Nasal cavity respiratory epithelium epithelial cell of viscerocranial mucosa (primary cell): ENCODE measurements around the gene CHCHD6. TPM values are rescaled to one million over a fixed set of nuclear protein-coding genes. Genes with fewer than 3 reads are reported as not detected.

Experiments used
- total RNA-seq: library from RNA; depleted of rRNA; stranded (reverse); fragments of >200 nt; gene quantifications from 2 replicates; pipeline ENCODE4 v1.2.3, GENCODE V29; 2014

The CHCHD6 gene, protein sequence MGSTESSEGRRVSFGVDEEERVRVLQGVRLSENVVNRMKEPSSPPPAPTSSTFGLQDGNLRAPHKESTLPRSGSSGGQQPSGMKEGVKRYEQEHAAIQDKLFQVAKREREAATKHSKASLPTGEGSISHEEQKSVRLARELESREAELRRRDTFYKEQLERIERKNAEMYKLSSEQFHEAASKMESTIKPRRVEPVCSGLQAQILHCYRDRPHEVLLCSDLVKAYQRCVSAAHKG
- 15.9 and 20.5 TPM in 2 replicates for total RNA-seq

DNA sequence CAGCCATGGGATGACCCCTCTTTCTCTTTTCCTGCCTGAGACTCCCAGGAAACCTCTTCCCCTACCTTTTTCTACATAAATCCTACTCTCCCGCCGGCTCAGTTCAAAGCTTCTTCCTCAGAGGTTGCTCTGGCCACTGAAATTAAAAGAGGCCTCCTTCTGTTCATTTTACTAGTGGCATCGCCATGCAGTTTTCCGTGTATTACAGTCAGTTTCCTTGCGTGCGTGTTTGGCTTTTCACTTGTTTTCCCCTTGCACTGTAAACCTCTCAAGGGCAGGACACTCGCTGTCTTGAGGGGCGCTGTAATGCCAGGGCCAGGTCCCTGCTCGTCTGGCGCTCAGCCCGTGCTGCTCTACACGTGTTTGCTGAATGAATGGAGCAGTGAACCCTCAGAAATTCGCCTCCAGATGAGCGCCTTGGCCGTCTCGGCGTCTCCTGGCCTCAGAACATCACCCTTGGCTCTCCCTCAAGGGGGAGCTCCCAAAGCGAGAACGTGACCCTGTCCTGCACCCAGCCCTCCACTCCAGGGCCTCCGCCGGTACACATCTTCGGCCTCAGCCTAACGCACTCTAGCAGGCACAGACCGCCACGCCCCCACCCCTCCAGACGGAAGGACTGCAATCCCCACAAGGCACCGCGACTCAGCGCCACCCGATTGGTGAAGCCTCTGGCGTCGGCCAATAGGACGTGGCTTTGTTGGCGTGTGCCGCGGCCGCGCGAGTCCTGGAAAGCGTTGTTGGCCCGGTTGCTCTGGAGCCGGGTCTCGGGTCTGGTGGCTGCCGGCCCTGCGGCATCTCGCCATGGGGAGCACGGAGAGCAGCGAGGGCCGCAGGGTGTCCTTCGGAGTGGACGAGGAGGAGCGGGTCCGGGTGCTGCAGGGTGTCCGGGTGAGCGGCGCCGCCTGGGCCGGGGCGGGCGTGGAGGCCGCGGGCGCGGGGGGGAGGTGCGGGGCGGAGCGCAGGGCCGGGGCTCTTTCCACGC is at the start of gene CHCHD6:
TSS of gene CHCHD6 (plus strand) at position 729 of the 982 bp plus-strand sequence. CDS start at position 802, 73 bp downstream.

DNA sequence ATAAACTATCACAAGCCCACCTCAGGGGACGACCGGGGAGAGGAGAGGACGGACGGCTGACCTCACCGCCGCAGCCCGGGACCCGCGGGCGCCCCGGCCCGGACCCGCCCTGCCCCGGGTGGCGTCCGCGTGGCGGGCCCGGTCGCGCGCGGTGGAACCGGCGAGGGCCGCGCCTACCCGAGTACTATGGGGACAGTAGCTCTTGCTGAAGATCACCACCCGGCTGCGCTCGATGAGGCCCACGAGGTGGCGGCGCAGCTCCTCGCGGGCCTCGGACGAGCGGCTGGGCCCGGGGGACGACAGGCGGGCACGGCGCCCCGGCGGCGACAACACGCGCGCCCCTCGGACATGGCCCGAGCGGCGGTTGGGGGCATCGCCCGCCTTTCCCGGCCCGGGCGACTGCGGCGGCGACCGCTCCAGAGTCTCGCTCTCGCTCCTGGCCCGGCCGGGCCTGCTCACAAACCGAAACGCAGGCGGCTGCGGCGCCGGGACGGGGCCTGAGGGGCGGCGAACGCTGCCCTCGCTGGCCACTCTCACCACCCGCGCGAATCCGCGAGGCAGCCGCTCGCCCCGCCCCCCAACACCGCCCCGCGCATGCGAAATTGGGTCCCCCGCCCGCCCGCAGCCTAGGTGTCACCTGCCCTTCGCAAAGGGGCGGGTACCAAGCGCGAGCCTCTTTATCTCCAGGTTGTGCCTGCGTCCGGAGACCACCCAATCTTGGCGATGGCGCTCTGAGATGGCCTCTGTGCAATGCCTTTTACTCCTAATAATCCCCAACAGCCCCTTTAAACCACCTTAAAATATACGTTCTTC is 49.3 kb upstream of the CHCHD6 start, which contains the start of gene TXNRD3:
TSS of gene TXNRD3 (minus strand) at position 554 of the 813 bp plus-strand sequence.

DNA sequence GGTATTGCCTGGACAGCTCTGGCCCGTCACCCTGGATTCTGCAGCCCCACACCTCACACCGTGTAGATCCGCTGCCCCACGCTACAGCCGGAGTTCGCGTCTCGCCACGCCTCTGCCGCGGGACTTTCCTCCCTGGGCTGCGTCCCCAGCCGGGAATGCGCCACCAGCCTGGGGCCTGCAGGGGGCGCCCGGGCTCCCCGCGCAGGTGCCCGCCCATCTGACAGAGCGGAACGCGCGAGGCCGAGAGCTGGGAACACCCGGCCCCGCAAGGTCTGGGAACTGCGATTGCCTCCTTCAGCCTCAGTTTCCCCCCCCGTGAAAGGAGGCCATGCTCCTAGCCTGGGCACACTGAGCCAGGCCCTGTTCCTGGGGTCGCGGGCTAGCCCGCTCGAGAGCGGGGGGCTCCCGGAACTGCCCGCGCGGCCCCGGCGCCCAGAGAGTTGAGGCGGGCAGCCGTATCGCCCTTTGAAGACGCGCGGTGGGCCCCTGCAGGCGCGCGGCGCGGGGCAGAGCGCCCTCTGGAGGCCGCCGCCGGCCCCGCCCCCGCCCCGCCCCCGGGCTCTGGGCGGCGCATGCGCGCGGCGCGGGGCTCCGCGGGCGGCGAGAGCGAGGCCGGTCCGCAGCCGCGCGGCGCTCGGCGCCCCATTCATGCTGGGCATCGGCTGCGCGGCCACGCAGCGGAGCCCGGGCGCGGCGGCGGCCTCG is 278.6 kb downstream of the CHCHD6 start, which contains the start of gene PLXNA1:
TSS of gene PLXNA1 (plus strand) at position 645 of the 705 bp plus-strand sequence. CDS start 5,479 bp downstream, outside the sequence.

Other genes starting within 250 kb of the CHCHD6 start
- gene ZXDC, start 228.3 kb upstream of the CHCHD6 start, total RNA-seq, result 25.3 and 36.1 TPM in 2 replicates
- not detected in 2 replicates for gene UROC1, start 186.5 kb upstream of the CHCHD6 start, total RNA-seq
- not detected in 2 replicates for gene CHST13, start 180.1 kb upstream of the CHCHD6 start, total RNA-seq
- not detected in 2 replicates for gene C3orf22, start 145.3 kb upstream of the CHCHD6 start, total RNA-seq
- 7.5 and 9.5 TPM in 2 replicates for gene TXNRD3, start 49.1 kb upstream of the CHCHD6 start, total RNA-seq